Measurements from ENCODE around the gene HTR3B. TPM values are rescaled to one million over a fixed set of nuclear protein-coding genes. Genes with fewer than 3 reads are reported as not detected.

HTR3B gene
- total and polyA plus RNA-seq, 8 donors = 0.18 TPM; not detected in 7

Small RNA genes within 50 kb of the gene (small RNA-seq; reads per million reads assigned to genes)
- gene RNU6-1107P = 0 reads per million in 4 donors

Other genes starting within 250 kb of the HTR3B start
- gene TMPRSS5, start 198.5 kb upstream of the HTR3B start, total RNA-seq = 1 to 10 TPM in 2 of 5 donors, not detected in 3; 1.3 to 7.7 TPM
- under 1 TPM in 2 of 3 donors, not detected in 1; 0.25 to 0.45 TPM for gene TMPRSS5, start 198.5 kb upstream of the HTR3B start, polyA plus RNA-seq
- 10 to 100 TPM in 1 of 5 donors, 1 to 10 TPM in 3, under 1 TPM in 1; 0.58 to 22.0 (median 9.6) TPM for gene ZW10, start 131.1 kb upstream of the HTR3B start, total RNA-seq
- gene ZW10, start 131.1 kb upstream of the HTR3B start, polyA plus RNA-seq = 1 to 10 TPM; 4.7 to 5.9 (median 5.8) TPM
- gene CLDN25, start 125.0 kb upstream of the HTR3B start, total RNA-seq = not detected
- not detected for gene CLDN25, start 125.0 kb upstream of the HTR3B start, polyA plus RNA-seq
- 10 to 100 TPM in 2 of 5 donors, 1 to 10 TPM in 2, under 1 TPM in 1; 0.87 to 23.9 (median 8.9) TPM for gene USP28, start 29.2 kb upstream of the HTR3B start, total RNA-seq
- 1 to 10 TPM; 5.5 to 8.9 (median 7.2) TPM for gene USP28, start 29.2 kb upstream of the HTR3B start, polyA plus RNA-seq
- 1 to 10 TPM in 1 of 5 donors, not detected in 4; 1.7 TPM for gene HTR3A, start 70.3 kb downstream of the HTR3B start, total RNA-seq
- 1 to 10 TPM in 1 of 3 donors, under 1 TPM in 1, not detected in 1; 0.30 to 1.9 TPM for gene HTR3A, start 70.3 kb downstream of the HTR3B start, polyA plus RNA-seq
- gene ZBTB16, start 154.9 kb downstream of the HTR3B start, total RNA-seq = 100 to 1,000 TPM in 3 of 5 donors, 10 to 100 TPM in 2; 30.1 to 318 (median 137) TPM
- gene ZBTB16, start 154.9 kb downstream of the HTR3B start, polyA plus RNA-seq = 10 to 100 TPM in 2 of 3 donors, 1 to 10 TPM in 1; 7.9 to 22.5 (median 19.1) TPM